Esophagus muscularis mucosa (tissue), 4 donors: Measurements from ENCODE around the gene TMEM44. TPM values are rescaled to one million over a fixed set of nuclear protein-coding genes. Genes with fewer than 3 reads are reported as not detected.
A peak's percentile ranks its signal among the peaks of the same experiment; 100 is the strongest.

ENCODE experiments used
- DNase-seq: peaks from one replicate; pipeline ENCODE4 v3.0.0-alpha.2; 2017; ENCODE audit errors: extremely low spot score
- H3K27ac ChIP-seq, 4 donors: fragments of 200-600 bp; sonication (generic); replicated peaks in 1 of 4; 1 replicate in 3 of 4; 2 replicates in 1 of 4; pipeline ENCODE4 v1.5.1; 2016 to 2019; ENCODE audit warnings: mild to moderate bottlenecking in 1 of 4
- H3K27me3 ChIP-seq, 4 donors: fragments of 200-600 bp; sonication (generic); one replicate each; pipeline versions ENCODE4 v1.5.1 to v1.6.0; 2016 to 2019
- H3K36me3 ChIP-seq, 4 donors: fragments of 200-600 bp; sonication (generic); one replicate each; pipeline ENCODE4 v1.5.1; 2016 to 2019
- H3K4me1 ChIP-seq, 4 donors: fragments of 200-600 bp; sonication (generic); one replicate each; pipeline ENCODE4 v1.5.1; 2016 to 2019
- H3K4me3 ChIP-seq, 4 donors: fragments of 200-600 bp; sonication (generic); 1 replicate in 2 of 4; 2 replicates in 2 of 4; pipeline ENCODE4 v1.5.1; 2016 to 2019; ENCODE audit warnings: mild to moderate bottlenecking in 4 of 4, moderate library complexity in 1 of 4
- H3K9me3 ChIP-seq, 4 donors: fragments of 200-600 bp; sonication (generic); 1 replicate in 3 of 4; 2 replicates in 1 of 4; pipeline ENCODE4 v1.5.1; 2016 to 2019
- EP300 ChIP-seq: sonication (generic); formaldehyde crosslinking; IDR thresholded peaks from one replicate; pipeline ENCODE4 v1.6.1; 2017; ENCODE audit warnings: antibody characterized with exemption
- POLR2A ChIP-seq: fragments of 450-650 bp; IDR thresholded peaks from one replicate; pipeline ENCODE4 v1.6.1; 2017; ENCODE audit warnings: antibody characterized with exemption, moderate library complexity, mild to moderate bottlenecking, low read depth
- POLR2AphosphoS5 ChIP-seq, 2 donors: sonication (generic); formaldehyde crosslinking; IDR thresholded peaks; one replicate each; pipeline ENCODE4 v1.6.1; 2017; ENCODE audit warnings: antibody characterized with exemption in 2 of 2
- WGBS: methylation state at CpG from one replicate; pipeline ENCODE4 v1.1.5; 2018; 5-methylcytosine and 5-hydroxymethylcytosine counted together
- intact Hi-C: fragments of 100-400 bp; cut with DNase I; formaldehyde crosslinking; loops from one replicate; pipeline ENCODE4 v1.15.1; 2023
- total RNA-seq, 4 donors: library from RNA; depleted of rRNA; stranded (reverse); fragments of >200 nt; gene quantifications; one replicate each; pipeline versions ENCODE4 v1.1.0 to v1.2.1, GENCODE V29; 2016
- TF ChIP-seq, protein P1 (sequence below), 3 experiments: fragments of 200-600 bp in 2 of 3; fragments of 450-650 bp in 1 of 3; sonication (generic) in 2 of 3; IDR thresholded peaks; one replicate each; pipeline ENCODE4 v1.5.1; 2017 to 2019; ENCODE audit warnings: antibody characterized with exemption in 3 of 3, mild to moderate bottlenecking in 2 of 3, moderate library complexity in 1 of 3

Gene TMEM44
- total RNA-seq, 4 donors from 2014 or later: 3.3 to 10.8 (median 9.3) TPM

DNA sequence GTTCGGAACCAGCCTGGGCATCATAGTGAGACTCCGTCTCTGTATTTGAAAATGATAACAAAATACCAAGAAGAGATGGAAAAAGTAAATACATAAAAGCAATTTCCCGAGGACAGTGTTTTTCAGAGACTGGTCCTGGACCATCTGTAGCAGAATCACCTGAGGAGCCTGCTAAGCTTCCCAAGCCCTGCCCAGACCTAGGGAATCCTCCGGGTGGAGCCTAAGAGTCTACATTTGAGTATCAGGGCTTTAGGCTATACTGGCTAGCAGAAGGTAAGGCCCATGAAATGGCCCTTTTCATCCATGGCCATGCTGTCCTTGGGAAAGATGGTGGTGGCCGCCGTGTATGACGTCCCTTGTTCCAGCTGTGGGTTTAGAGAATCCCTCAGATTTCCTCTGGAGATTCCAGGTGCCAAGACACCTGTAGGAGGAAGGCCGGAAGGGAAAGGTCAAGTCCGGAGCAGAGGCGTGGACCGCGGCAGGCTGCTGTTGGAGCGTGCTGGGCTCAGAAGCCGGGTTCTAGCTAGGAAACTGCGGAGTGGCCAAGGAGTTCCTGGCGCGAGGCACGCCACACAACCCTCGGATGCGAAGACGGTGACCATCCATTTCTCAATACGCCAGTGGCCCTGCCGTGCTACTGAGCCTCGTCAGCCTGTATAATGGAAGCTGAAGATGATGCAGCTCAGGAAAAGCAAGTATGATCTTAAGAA lies 50.9 kb downstream of the TMEM44 start:
- Histone ChIP-seq H3K27ac (no peak overlapping the region), H3K4me1 (peaks cover 9 to 27% (median 14%) of the 10 kb centered on the region in 4 donors), H3K27me3 (no peaks in the 10 kb centered on the region), H3K36me3 (peaks cover 0 to 4% (median 0%) of the 10 kb centered on the region in 4 donors), H3K9me3 (no peaks in the 10 kb centered on the region), H3K4me3 (no peak overlapping the region)
- TF ChIP-seq POLR2AphosphoS5 (IDR thresholded peaks at IDR 0.05) (no peak), POLR2A (no peak), EP300 (no peak)
- no peak for DNase-seq
- 97% methylated on average over 24 of the region's 24 CpGs for WGBS
- intact Hi-C loops: no loop called here

DNA sequence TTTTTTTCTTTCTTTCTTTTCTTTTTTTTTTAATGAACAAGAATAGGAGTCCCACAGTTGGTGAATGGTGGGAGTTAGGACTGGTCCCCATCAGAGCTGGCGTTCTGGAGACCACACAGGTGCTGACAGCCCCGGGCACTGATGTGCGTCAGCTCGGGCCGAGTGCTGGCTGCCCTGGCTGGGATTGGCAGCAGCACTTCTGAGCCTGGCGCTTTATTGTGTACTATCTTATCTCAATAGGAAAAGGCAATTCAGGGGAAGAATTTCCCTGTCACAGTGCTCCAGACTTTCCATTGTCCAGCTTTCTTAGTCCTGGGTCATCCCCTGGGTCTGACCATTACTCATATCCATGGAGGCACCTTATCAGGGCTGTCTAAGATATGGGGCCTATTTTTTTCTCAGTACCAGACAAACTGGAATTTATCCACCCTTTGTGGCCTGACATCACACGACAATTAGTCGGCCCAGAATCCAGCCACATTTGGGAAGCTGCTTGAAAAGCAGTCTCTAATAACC lies 54.1 kb downstream of the TMEM44 start:
- DNase-seq: no peak
- no peaks in the 10 kb centered on the region for H3K9me3 ChIP-seq
- no peak overlapping the region for H3K4me3 ChIP-seq
- TF ChIP-seq POLR2A: no peak
- TF ChIP-seq EP300: no peak
- TF ChIP-seq, protein P1, sequence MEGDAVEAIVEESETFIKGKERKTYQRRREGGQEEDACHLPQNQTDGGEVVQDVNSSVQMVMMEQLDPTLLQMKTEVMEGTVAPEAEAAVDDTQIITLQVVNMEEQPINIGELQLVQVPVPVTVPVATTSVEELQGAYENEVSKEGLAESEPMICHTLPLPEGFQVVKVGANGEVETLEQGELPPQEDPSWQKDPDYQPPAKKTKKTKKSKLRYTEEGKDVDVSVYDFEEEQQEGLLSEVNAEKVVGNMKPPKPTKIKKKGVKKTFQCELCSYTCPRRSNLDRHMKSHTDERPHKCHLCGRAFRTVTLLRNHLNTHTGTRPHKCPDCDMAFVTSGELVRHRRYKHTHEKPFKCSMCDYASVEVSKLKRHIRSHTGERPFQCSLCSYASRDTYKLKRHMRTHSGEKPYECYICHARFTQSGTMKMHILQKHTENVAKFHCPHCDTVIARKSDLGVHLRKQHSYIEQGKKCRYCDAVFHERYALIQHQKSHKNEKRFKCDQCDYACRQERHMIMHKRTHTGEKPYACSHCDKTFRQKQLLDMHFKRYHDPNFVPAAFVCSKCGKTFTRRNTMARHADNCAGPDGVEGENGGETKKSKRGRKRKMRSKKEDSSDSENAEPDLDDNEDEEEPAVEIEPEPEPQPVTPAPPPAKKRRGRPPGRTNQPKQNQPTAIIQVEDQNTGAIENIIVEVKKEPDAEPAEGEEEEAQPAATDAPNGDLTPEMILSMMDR (IDR thresholded peaks at IDR 0.05): no peak
- TF ChIP-seq POLR2AphosphoS5 (IDR thresholded peaks at IDR 0.05): no peak
- WGBS: 98% methylated on average over 8 of the region's 8 CpGs
- peaks cover 0 to 10% (median 0%) of the 10 kb centered on the region in 4 donors for H3K27me3 ChIP-seq
- H3K4me1 ChIP-seq: peaks cover 4 to 25% (median 8%) of the 10 kb centered on the region in 4 donors
- intact Hi-C loops: no loop called here
- no peaks in the 10 kb centered on the region for H3K36me3 ChIP-seq
- no peak overlapping the region for H3K27ac ChIP-seq

DNA sequence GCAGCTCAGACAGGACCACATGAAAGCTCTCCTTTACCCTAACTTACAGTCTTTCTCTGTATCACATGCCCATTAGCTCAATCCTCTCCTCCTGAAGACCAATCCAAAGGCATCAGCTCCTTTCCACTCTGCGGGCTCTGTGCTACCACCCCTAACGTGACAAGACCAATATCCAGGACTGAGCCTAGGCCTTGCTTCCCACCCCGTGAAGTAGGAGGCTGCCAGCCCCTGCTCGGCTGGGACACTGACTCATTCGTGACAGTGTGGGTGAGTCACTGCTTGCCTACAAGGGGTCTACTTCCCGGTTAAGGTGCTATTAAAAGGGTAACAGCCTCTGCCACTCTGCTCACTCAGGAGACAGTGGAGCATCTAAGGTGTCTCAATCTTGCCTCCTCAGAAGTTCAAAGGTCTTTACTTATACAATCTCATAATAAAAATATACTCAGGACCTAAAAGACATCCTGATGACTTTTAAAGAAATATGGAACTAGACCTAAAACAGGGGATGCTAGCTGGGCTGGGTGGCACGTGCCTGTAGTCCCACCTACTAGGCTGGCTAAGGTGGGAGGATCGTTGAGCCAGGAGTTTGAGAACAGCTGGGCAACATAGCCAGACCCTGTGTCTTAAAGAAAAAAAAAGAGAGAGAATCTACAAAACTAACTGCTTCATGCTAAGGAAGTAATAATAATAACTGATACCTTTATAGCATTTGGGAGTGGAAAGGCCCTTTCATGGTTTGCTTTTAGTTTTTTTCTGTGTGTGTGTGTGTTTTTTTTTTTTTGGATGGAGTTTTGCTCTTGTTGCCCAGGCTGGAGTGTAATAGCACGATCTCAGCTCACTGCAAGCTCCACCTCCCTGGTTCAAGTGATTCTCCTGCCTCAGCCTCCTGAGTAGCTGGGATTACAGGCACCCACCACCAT lies 55.0 kb downstream of the TMEM44 start:
- no peak overlapping the region for H3K27ac ChIP-seq
- H3K4me3 ChIP-seq: no peak overlapping the region
- intact Hi-C loops: no loop called here
- H3K36me3 ChIP-seq: no peaks in the 10 kb centered on the region
- H3K9me3 ChIP-seq: no peaks in the 10 kb centered on the region
- no peak for TF ChIP-seq EP300
- TF ChIP-seq, protein P1 (IDR thresholded peaks at IDR 0.05): no peak
- no peak for TF ChIP-seq POLR2A
- TF ChIP-seq POLR2AphosphoS5 (IDR thresholded peaks at IDR 0.05): no peak
- WGBS: 63% methylated on average over 7 of the region's 9 CpGs
- H3K4me1 ChIP-seq: peaks cover 2 to 30% (median 7%) of the 10 kb centered on the region in 4 donors
- peaks cover 0 to 16% (median 0%) of the 10 kb centered on the region in 4 donors for H3K27me3 ChIP-seq
- DNase-seq: no peak

DNA sequence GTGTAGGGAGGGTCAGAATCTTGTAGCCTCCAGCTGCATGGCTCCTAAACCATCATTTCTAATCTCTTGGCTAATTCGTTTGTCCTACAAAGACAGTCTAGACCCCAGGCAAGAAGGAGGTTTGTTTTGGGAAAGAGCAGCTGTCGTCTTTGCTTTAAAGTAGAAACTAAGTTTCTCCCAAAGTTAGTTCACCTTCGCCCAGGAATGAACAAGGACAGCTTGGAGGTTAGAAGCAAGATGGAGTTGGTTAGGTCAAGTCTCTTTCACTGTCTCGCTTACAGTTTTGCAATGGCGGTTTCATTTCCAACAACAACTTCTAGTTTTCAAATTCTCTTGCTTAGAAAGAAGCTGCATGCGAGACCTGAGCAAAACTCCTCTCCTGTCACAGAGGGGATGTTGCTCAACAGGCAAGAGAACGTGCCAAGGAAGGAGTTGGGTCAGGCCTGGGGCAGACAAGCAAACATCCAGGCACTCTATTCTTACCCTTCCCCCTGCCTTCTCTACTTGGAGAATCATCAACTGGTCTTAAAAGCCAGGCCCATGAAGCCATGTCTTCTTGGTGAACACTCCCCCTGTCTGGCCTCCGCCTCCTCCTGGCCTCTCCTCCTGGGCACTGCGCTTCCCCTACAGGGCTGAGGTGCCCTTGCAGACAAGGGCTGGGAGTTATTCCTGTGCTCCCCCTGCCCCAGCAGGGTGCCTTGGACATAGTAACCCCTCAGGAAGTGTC lies 57.6 kb downstream of the TMEM44 start:
- Histone ChIP-seq H3K36me3 (no peaks in the 10 kb centered on the region), H3K4me1 (peaks cover 5 to 53% (median 20%) of the 10 kb centered on the region in 4 donors), H3K27ac (peak overlapping the region in 2 of 4 donors; percentile 5 to 60), H3K27me3 (peaks cover 0 to 19% (median 0%) of the 10 kb centered on the region in 4 donors), H3K9me3 (no peaks in the 10 kb centered on the region), H3K4me3 (no peak overlapping the region)
- intact Hi-C loops: no loop called here
- DNase-seq: no peak
- TF ChIP-seq POLR2AphosphoS5 (IDR thresholded peaks at IDR 0.05) (no peak), EP300 (no peak), POLR2A (no peak)
- TF ChIP-seq, protein P1 (IDR thresholded peaks at IDR 0.05): no peak
- WGBS: 82% methylated on average over 9 of the region's 9 CpGs
